ENCODE data around the gene KLK12.

The KLK12 gene

GRCh38 chr19:51034704-51035103, at the start of gene KLK12:
TSS of gene KLK12 (minus strand) at chr19:51035002. CDS start at chr19:51034621, 381 bp downstream.
- H3K4me3 ChIP-seq = no peak within 1 kb of the TSS
- H3K27ac ChIP-seq = no peak within 1 kb of the TSS

GRCh38 chr19:51084505-51084904, 49.7 kb upstream of the KLK12 start:
- H3K4me3 ChIP-seq = no peak overlapping the region

DNA sequence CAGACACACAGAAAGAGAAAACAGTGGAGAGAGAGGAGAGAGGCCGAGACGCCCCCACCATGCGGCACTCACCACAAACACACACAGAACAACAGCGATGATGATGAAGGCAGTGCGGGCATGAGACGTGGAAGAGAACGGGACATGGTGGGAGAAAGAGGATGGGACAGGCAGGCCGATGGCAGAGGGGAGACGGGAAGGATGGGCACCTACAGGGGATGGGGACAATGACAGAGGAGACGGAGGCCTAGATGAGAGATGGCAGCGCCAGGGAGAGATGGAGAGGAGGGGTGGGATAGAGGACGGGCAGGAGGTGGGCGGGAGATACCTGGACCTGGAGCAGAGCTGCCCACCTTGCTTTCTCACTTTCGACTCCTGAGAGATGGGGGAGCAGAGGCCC, 49.0 kb upstream of the KLK12 start:
- Histone ChIP-seq H3K4me3 (no peak overlapping the region), H3K27ac (no peak overlapping the region)

More at GRCh38 chr19:51084505-51084904, 49.7 kb upstream of the KLK12 start:
- H3K27ac ChIP-seq = no peak overlapping the region

- Histone ChIP-seq H3K27ac (no peak overlapping the region), H3K4me3 (no peak overlapping the region)
Observed at GRCh38 chr19:51083181-51083580, 48.4 kb upstream of the KLK12 start.

- no peak within 1 kb of the TSS for H3K27ac ChIP-seq
Observed at GRCh38 chr19:51082611-51083010, 47.8 kb upstream of the KLK12 start, which contains the start of gene KLK14. TSS of gene KLK14 (minus strand) at chr19:51082887. CDS start at chr19:51082614, 273 bp downstream.

DNA sequence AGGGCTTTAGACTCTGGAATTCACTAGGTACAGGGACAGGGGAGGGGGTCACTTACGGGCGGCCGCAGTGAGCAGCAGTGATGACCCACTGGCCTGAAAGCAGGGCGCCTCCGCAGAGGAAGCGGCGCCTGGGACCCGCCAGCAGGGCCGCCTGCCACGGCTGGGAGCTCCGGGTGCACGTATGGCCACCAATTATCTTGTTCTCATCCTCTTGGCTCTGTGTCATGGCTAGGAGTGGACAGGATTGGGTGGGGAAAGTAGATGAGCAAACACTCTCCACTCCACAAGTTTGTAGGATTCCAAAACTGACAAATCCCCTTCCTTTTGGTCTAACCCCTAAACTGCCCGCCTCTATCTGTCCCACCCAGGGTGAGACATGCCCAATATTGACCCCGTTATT, 46.7 kb upstream of the KLK12 start:
- Histone ChIP-seq H3K27ac (no peak overlapping the region), H3K4me3 (no peak overlapping the region)

More at GRCh38 chr19:51082611-51083010, 47.8 kb upstream of the KLK12 start, which contains the start of gene KLK14:
- H3K4me3 ChIP-seq = no peak within 1 kb of the TSS

- Histone ChIP-seq H3K4me3 (no peak overlapping the region), H3K27ac (no peak overlapping the region)
Observed at GRCh38 chr19:51079481-51080110, 44.8 kb upstream of the KLK12 start.

- Histone ChIP-seq H3K4me3 (no peak overlapping the region), H3K27ac (no peak overlapping the region)
Observed at GRCh38 chr19:51078731-51079130, 43.9 kb upstream of the KLK12 start.

DNA sequence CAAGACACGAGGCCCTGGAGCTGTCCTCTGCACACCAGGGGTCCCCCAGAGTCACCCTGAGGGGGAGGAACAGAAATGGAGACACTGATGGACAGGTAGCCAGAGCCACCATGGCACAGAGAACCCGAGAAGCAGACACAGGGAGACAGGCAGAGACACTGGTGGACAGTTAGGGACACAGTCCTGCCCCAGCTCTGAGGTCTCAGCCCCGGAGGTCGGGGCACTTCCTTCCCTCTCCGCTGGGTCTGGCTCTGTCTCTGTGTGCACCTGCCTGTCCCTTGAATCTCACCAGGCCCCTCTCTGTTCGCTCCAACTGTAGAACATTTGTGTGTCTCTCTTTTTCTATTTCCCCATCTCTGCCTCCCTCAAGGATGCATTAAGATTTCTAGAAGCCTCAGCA, 43.3 kb upstream of the KLK12 start:
- H3K4me3 ChIP-seq = no peak overlapping the region
- H3K27ac ChIP-seq = no peak overlapping the region

- Histone ChIP-seq H3K4me3 (no peak overlapping the region), H3K27ac (peak overlapping the region in 3 of 21 experiments; percentile 7 to 51 (median 18))
Observed at GRCh38 chr19:51076631-51077213, 41.9 kb upstream of the KLK12 start.

DNA sequence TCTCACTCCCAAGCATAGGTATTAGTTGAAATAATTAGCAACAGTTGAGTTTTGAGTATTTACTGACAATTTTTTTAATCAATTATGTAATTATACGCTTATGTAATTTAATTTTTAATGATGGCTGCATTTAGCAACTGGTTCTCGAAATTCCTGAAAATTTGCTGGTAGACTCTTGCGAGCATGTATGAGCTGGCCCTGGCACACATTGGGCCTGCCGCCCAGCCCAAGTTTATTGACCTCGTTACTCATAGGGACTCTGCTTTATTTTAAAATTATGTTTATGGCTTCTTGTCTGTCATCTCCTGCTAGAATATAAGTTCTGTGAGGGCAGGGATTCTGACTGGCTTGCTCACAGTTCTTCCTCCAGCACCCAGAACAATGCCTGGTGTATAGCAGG, 41.2 kb upstream of the KLK12 start:
- Histone ChIP-seq H3K4me3 (no peak overlapping the region), H3K27ac (peak overlapping the region in 2 of 21 experiments; percentile 6 to 18)

GRCh38 chr19:51071095-51071405, 36.2 kb upstream of the KLK12 start:
- Histone ChIP-seq H3K27ac (no peak overlapping the region), H3K4me3 (no peak overlapping the region)

- Histone ChIP-seq H3K27ac (no peak overlapping the region), H3K4me3 (no peak overlapping the region)
Observed at GRCh38 chr19:51070334-51071094, 35.7 kb upstream of the KLK12 start.

- no peak overlapping the region for H3K4me3 ChIP-seq
- H3K27ac ChIP-seq = peak overlapping the region in 2 of 21 experiments; percentile 42 to 48
Observed at GRCh38 chr19:51066393-51067186, 31.8 kb upstream of the KLK12 start.

DNA sequence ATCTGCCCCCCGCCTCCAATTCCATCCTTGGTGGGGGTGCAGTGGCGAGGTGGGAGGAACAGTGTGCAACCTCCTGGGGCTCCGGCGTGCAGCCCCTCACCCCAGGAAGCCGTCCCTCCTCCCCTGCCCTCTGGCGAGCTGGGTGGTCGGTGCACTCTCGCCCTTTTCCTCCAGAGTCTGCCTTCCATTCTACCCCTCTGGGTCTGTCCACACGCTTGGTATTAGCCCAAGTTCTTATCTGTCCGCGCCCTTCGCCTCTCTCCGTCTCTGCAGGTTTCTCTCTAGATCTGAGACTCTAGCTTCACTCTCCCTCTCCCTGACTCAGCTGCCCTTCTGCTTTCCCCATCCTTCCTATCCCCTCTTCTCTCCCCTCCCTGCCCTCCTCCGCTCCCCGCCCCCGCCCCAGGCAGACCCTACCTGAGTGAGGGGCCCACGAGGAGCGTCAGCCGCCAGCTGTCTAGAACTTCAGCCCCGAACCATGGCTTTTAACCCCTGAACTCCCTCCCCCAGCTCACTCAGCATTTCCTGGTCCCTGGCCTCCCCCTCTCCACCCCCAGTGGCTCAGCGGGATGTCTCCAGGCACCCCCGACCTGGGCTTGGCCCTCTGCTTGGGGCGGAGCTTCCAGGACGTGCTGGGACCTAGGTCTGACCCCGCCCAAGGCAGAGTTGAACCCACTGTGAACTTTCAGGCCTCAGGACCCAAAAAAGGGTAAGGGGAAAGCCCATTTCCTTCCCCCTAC, 30.6 kb upstream of the KLK12 start:
- peak overlapping the region in 13 of 21 experiments; percentile 11 to 60 (median 40) for H3K27ac ChIP-seq
- peak overlapping the region; percentile 4 to 33 (median 19) for H3K4me3 ChIP-seq

GRCh38 chr19:51064534-51065220, 29.9 kb upstream of the KLK12 start, which contains the start of gene KLK13:
TSS of gene KLK13 (minus strand) at chr19:51065092. CDS start at chr19:51065067, 25 bp downstream.
- H3K27ac ChIP-seq = peak within 1 kb of the TSS in 14 of 21 experiments; percentile 12 to 60 (median 41)
- H3K4me3 ChIP-seq = peak within 1 kb of the TSS; percentile 4 to 33 (median 19)

GRCh38 chr19:51063664-51064063, 28.9 kb upstream of the KLK12 start:
- Histone ChIP-seq H3K4me3 (no peak overlapping the region), H3K27ac (peak overlapping the region in 5 of 21 experiments; percentile 5 to 18 (median 7))

DNA sequence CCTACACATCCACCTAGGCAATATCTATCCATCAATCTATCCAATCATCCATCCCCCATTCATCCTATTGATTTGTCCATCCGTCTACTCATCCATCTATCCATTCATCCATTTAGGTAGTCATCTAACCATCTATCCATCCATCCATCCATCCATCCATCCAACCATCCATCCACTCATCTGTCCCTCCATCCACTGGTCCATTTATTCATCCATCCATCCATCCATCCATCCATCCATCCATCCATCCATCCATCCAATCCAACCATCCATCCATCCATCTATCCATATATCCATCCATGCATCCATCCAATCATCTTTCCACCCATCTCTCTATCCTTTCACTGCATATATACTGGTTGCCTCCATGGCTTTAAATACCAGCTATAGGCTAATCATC, 26.2 kb upstream of the KLK12 start:
- H3K4me3 ChIP-seq = no peak overlapping the region
- H3K27ac ChIP-seq = no peak overlapping the region

DNA sequence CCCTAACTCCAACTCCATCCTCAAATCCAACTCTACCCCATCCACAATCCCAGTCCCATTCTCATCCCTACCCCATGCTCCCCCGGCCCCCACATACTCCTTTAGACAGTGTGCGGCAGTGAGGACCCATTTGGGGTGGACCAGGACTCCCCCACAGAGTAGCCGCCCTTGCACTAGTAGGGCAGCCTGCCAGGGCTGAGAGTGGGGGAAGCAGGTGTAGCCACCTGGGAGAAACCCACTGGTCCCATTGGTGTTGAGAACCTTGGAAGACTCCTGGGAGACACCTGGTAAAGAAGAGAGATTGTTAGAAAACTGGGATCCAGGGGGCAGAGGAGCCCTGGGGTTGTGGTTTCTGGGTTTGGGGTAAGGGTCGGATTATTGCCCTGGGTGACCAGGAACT, 25.5 kb upstream of the KLK12 start:
- Histone ChIP-seq H3K27ac (no peak overlapping the region), H3K4me3 (no peak overlapping the region)

All from skin epidermis (tissue), 12 donors.